Chondrocyte (in vitro differentiated cells): ENCODE data around the gene GPR26. TPM values are rescaled to one million over a fixed set of nuclear protein-coding genes. Genes with fewer than 3 reads are reported as not detected.

Source experiments
- DNase-seq: peaks from one replicate; pipeline ENCODE4 v3.0.0; 2021; ENCODE audit warnings: mixed read lengths, low spot score
- H3K27ac Mint-ChIP-seq: one replicate; pipeline ENCODE4 v1.8.0; 2021; ENCODE audit warnings: mild to moderate bottlenecking, moderate library complexity, mixed read lengths; ENCODE audit not compliant: unreplicated experiment
- H3K27me3 Mint-ChIP-seq: 2 replicates; pipeline ENCODE4 v1.8.0; 2021; ENCODE audit warnings: low read depth, mixed read lengths
- H3K36me3 Mint-ChIP-seq: 2 replicates; pipeline ENCODE4 v1.8.0; 2021; ENCODE audit warnings: low read depth, mixed read lengths
- H3K4me1 Mint-ChIP-seq: 2 replicates; pipeline ENCODE4 v1.8.0; 2021; ENCODE audit warnings: low read depth, mild to moderate bottlenecking, mixed read lengths
- H3K4me3 Mint-ChIP-seq: one replicate; pipeline ENCODE4 v1.8.0; 2021; ENCODE audit warnings: mild to moderate bottlenecking, moderate library complexity, mixed read lengths; ENCODE audit not compliant: unreplicated experiment
- H3K9me3 Mint-ChIP-seq: 2 replicates; pipeline ENCODE4 v1.8.0; 2021; ENCODE audit warnings: low read depth, mixed read lengths
- CTCF ChIP-seq: fragments of 200-600 bp; sonication (generic); IDR thresholded peaks from 2 replicates; pipeline ENCODE4 v1.5.0; 2021; ENCODE audit warnings: antibody characterized with exemption, mild to moderate bottlenecking, moderate library complexity
- long read RNA-seq: library from polyadenylated mRNA; stranded (forward); transcript quantifications from one replicate; pipeline ENCODE4 v2.0.0, GENCODE V29; 2021
- total RNA-seq: library from RNA; stranded (reverse); gene quantifications from 3 replicates; pipeline ENCODE4 v1.2.1, GENCODE V29; 2021

Gene GPR26
- total RNA-seq, result not detected in 3 replicates
- long read RNA-seq, result 0 reads

GRCh38 chr10:123666318-123667236, at the start of gene GPR26:
TSS of gene GPR26 (plus strand) at chr10:123666355. CDS start at chr10:123666408, 53 bp downstream.
- H3K36me3 Mint-ChIP-seq, result no peaks in the 10 kb centered on the region

GRCh38 chr10:123618224-123618623, 47.9 kb upstream of the GPR26 start:
- no peaks in the 10 kb centered on the region for H3K27me3 Mint-ChIP-seq

More at GRCh38 chr10:123666318-123667236, at the start of gene GPR26:
- no peak for TF ChIP-seq CTCF
- no peak within 1 kb of the TSS for H3K27ac Mint-ChIP-seq
- peaks cover 3% of the 10 kb centered on the region for H3K9me3 Mint-ChIP-seq
- H3K4me1 Mint-ChIP-seq, result no peaks in the 10 kb centered on the region
- no peak within 1 kb of the TSS for H3K4me3 Mint-ChIP-seq
- DNase-seq, result no peak
- peaks cover 51% of the 10 kb centered on the region for H3K27me3 Mint-ChIP-seq

GRCh38 chr10:123619067-123619855, 46.9 kb upstream of the GPR26 start:
- TF ChIP-seq CTCF, result no peak
- Mint-ChIP-seq H3K36me3 (no peaks in the 10 kb centered on the region), H3K9me3 (peaks cover 6% of the 10 kb centered on the region), H3K4me1 (no peaks in the 10 kb centered on the region), H3K27me3 (no peaks in the 10 kb centered on the region), H3K27ac (no peak overlapping the region), H3K4me3 (no peak overlapping the region)
- DNase-seq, result no peak

More at GRCh38 chr10:123618224-123618623, 47.9 kb upstream of the GPR26 start:
- no peaks in the 10 kb centered on the region for H3K36me3 Mint-ChIP-seq
- H3K4me3 Mint-ChIP-seq, result no peak overlapping the region
- H3K9me3 Mint-ChIP-seq, result peaks cover 6% of the 10 kb centered on the region
- no peak overlapping the region for H3K27ac Mint-ChIP-seq
- no peak for TF ChIP-seq CTCF
- DNase-seq, result no peak
- no peaks in the 10 kb centered on the region for H3K4me1 Mint-ChIP-seq

- H3K36me3 Mint-ChIP-seq, result no peaks in the 10 kb centered on the region
- no peaks in the 10 kb centered on the region for H3K27me3 Mint-ChIP-seq
- no peak for DNase-seq
- TF ChIP-seq CTCF, result no peak
- no peak overlapping the region for H3K27ac Mint-ChIP-seq
- H3K9me3 Mint-ChIP-seq, result peaks cover 6% of the 10 kb centered on the region
- no peak overlapping the region for H3K4me3 Mint-ChIP-seq
- no peaks in the 10 kb centered on the region for H3K4me1 Mint-ChIP-seq
Measured at GRCh38 chr10:123620621-123621020, 45.5 kb upstream of the GPR26 start.

- Mint-ChIP-seq H3K27me3 (no peaks in the 10 kb centered on the region), H3K9me3 (peaks cover 6% of the 10 kb centered on the region), H3K27ac (no peak overlapping the region), H3K4me1 (no peaks in the 10 kb centered on the region), H3K36me3 (no peaks in the 10 kb centered on the region), H3K4me3 (no peak overlapping the region)
- DNase-seq, result no peak
- TF ChIP-seq CTCF, result no peak
Measured at GRCh38 chr10:123621492-123621891, 44.7 kb upstream of the GPR26 start.
